SJCRH30 (cell line): Measurements from ENCODE around the gene CTNNBL1. TPM values are rescaled to one million over a fixed set of nuclear protein-coding genes. Genes with fewer than 3 reads are reported as not detected.

Source experiments
- DNase-seq, 2 experiments: peaks; one replicate each; pipeline ENCODE4 v3.0.0-alpha.2; 2015 to 2020
- H3K27ac ChIP-seq: fragments of 250-450 bp; sonication (Bioruptor Pico); 2 replicates; pipeline ENCODE4 v1.5.1; 2020; ENCODE audit warnings: mild to moderate bottlenecking, moderate library complexity
- H3K27me3 ChIP-seq: fragments of 250-450 bp; sonication (Bioruptor Pico); 2 replicates; pipeline ENCODE4 v1.5.1; 2020; ENCODE audit warnings: mild to moderate bottlenecking, moderate library complexity
- H3K36me3 ChIP-seq: fragments of 250-450 bp; sonication (Bioruptor Pico); 2 replicates; pipeline ENCODE4 v1.5.1; 2020; ENCODE audit warnings: mild to moderate bottlenecking, moderate library complexity
- H3K4me1 ChIP-seq: fragments of 250-450 bp; sonication (Bioruptor Pico); 2 replicates; pipeline ENCODE4 v1.5.1; 2020; ENCODE audit warnings: mild to moderate bottlenecking, moderate library complexity
- H3K4me3 ChIP-seq: fragments of 250-450 bp; sonication (Bioruptor Pico); 2 replicates; pipeline ENCODE4 v1.5.1; 2020; ENCODE audit warnings: mild to moderate bottlenecking, moderate library complexity
- H3K9me3 ChIP-seq: fragments of 250-450 bp; sonication (Bioruptor Pico); replicated peaks from 2 replicates; pipeline ENCODE4 v1.5.1; 2020; ENCODE audit warnings: mild to moderate bottlenecking, moderate library complexity
- total RNA-seq: library from RNA; depleted of rRNA; stranded (reverse); fragments of >200 nt; shearing (Covaris generic); gene quantifications from 2 replicates; pipeline ENCODE4 v1.2.3, GENCODE V29; 2014

Gene CTNNBL1
- total RNA-seq, 1 experiment from 2014 or later: 89.5 TPM

DNA sequence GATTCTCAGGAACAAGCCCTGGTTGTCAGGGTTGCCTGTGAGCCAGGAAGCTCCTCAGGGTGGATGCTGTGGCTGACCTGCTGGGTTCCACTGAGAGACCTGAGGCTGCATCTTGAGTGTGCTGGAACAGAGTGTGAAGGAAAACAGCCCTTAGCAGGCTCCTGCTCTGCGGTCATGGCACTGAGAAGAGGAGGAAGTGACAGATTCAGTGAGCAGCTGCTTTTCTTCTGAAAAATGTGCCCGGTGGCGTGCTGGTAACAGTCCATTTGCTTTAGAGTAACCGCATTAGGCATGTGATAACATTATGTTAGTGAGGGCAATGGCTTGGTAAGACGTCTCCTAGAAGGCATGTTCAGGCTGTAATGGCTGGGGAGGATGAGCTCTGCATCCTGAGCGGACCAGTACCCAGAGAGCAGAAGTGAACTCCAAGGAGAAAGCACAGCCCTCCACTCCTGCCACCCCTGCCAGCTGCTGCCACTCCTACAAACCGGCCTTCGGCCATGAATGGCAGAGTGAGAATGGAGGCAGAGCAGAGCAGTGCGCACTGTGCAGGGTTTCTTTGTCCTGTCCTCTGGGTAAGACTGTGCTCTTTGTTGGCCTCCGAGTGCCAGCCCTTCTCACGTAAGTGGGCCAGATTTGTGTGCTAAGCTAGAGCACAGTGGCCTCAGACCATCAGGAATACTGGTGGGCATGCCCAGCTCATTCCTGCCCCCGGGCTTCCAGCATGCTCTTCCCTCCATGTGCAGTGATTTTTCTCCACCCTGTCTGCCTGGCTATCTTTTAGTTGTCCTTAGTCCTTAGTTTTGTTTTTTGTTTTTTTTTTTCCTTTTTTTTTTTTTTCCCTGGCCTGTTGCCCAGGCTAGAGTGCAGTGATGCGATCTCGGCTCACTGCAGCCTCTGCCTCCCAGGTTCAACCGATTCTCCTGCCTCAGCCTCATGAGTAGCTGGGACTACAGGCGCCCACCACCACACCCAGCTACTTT is 111.0 kb downstream of the CTNNBL1 start:
- H3K27me3 ChIP-seq: no peaks in the 10 kb centered on the region
- H3K4me1 ChIP-seq: no peaks in the 10 kb centered on the region
- H3K9me3 ChIP-seq: no peaks in the 10 kb centered on the region
- DNase-seq: no peak
- H3K27ac ChIP-seq: no peak overlapping the region
- no peak overlapping the region for H3K4me3 ChIP-seq
- peaks cover 28% of the 10 kb centered on the region for H3K36me3 ChIP-seq

DNA sequence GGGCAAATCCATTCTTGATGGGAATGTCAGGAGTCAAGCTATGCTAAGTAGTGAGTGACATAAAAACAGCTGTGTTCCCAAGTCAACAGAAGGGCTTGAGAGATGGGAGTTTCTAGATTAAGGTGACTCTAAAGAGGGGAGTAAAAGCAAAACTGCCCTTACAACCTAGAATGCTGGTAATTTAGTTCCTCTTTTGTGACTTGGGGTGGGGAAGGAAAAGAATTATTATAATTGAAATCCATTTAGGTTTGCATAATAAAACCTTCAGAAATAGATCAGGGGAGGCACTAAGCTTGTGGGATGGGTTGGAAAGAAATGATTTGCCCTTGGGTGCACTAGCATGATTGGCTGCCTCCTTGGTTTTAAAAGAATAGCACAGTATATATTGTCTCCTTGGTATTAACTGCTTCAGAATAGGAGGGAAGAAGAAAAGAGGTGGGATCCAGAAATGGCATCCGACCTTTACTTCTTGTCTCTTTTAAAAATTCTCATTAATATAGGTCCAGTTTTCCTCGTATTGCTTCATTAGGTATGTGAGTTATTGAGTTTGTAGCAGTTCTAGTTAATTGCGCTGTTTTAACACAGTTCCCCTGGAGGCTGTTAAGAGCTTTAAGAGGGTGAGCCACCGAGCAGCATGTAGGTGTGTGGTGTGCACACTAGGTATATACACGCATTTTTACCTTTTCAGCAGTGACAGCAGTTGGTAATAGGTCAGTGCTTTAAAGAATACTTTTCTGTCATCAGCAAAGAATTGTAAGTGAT is 113.8 kb downstream of the CTNNBL1 start:
- no peaks in the 10 kb centered on the region for H3K4me1 ChIP-seq
- no peak for DNase-seq
- H3K9me3 ChIP-seq: no peaks in the 10 kb centered on the region
- no peaks in the 10 kb centered on the region for H3K27me3 ChIP-seq
- no peak overlapping the region for H3K27ac ChIP-seq
- peaks cover 23% of the 10 kb centered on the region for H3K36me3 ChIP-seq
- no peak overlapping the region for H3K4me3 ChIP-seq

DNA sequence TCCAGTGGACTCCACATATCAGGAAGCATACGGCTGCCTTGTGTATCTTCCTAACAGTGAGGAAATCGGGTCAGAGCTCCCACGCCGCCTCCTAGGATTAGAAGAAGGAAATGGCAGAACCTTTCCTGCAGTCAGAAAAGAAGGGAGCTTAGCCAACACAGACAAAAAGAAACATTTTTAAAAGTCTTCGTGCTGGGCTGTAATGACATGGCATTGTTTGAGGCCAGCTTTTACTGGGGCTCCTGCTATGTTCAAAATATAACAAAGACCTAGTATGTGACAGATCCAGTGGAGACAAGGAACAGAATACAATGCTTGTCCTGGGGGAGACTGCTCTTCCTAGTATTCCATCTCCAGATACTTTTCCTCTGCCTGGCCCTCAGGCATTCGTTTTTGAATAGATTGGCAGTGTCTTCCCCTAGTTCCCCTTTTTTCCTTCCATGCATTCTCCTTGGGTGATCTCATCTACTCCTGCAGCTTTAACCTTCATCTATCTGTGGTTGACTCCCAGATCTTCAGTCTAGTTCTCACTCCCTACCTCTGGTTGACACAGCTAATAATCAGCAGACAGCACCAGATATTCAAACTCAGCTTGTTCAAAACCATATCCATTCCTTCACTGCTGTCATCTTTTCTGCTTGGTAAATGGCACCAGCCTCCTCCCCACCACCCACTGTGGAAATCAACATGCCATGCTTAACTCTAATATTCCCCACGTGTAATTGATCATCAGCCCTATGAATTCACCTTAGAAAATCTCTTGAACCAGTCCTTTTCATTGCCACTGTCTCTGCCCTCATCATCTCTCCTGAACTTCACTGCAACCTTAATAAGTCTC is 114.6 kb downstream of the CTNNBL1 start:
- Histone ChIP-seq H3K27me3 (no peaks in the 10 kb centered on the region), H3K4me3 (no peak overlapping the region), H3K36me3 (peaks cover 21% of the 10 kb centered on the region), H3K9me3 (no peaks in the 10 kb centered on the region), H3K27ac (no peak overlapping the region), H3K4me1 (no peaks in the 10 kb centered on the region)
- no peak for DNase-seq

DNA sequence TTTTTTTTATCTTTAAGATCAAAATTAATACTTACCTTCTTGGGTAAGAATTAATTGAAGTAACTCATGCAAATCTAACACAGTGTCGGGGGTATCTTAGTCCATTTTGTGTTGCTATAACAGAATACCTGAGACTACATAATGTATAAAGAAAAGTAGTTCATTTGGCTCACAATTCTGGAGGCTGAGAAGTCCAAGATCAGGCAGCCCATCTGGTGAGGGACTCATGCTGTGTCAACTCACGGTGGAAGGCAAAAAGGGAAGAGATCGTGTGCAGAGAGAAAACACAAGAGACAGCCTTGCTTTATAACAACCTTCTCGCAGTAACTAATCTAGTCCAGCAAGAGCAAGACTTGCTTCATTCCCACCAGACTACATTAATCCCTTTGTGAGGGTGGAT is 116.2 kb downstream of the CTNNBL1 start:
- no peak for DNase-seq
- no peak overlapping the region for H3K4me3 ChIP-seq
- no peaks in the 10 kb centered on the region for H3K4me1 ChIP-seq
- H3K27me3 ChIP-seq: no peaks in the 10 kb centered on the region
- no peak overlapping the region for H3K27ac ChIP-seq
- H3K36me3 ChIP-seq: peaks cover 14% of the 10 kb centered on the region
- H3K9me3 ChIP-seq: no peaks in the 10 kb centered on the region

DNA sequence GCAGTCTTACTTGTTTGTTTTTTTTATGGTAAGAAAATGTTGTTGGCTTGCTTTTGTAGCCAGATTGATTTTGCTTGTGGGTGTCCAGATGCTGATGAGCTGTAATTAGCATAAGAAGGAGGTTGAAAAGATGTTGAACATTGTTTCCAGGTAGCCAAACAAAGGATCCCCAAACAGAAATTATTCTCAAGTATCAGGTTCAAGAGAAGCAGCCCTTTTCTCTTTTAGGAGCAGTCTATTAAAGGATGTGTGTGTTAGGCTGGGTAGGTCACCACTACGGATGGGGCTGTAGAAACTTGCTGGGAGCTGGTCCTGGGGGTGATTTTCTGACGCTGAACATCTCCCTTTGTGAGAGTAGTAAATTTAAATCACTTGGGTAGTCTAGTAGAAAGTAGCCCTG is 122.2 kb downstream of the CTNNBL1 start:
- Histone ChIP-seq H3K27me3 (no peaks in the 10 kb centered on the region), H3K27ac (no peak overlapping the region), H3K9me3 (no peaks in the 10 kb centered on the region), H3K4me3 (no peak overlapping the region), H3K4me1 (no peaks in the 10 kb centered on the region), H3K36me3 (0 out of 2 replicates have a peak, but pooled peaks cover 2% of the 10 kb centered on the region)
- no peak for DNase-seq

DNA sequence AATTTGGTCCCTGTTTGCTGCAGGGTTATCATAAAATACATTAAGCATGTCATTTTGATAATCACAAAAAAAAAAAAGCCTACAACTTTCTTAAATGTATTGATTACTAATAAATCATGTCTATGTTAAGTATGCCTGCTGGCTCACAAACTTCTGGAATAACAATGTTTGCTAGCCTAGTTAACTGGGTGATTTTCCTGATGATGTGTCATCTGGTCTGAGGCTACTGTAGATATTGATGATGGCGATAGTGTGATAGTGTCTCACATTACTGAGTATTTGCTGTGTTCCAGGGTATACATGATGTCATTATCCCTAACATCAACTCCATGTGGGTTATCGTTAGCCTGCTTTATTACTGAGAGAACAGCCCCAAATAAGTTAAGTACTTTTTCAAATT is 122.9 kb downstream of the CTNNBL1 start:
- H3K4me1 ChIP-seq: no peaks in the 10 kb centered on the region
- no peak overlapping the region for H3K27ac ChIP-seq
- DNase-seq: no peak
- no peaks in the 10 kb centered on the region for H3K9me3 ChIP-seq
- H3K4me3 ChIP-seq: no peak overlapping the region
- H3K36me3 ChIP-seq: no peaks in the 10 kb centered on the region
- H3K27me3 ChIP-seq: no peaks in the 10 kb centered on the region

DNA sequence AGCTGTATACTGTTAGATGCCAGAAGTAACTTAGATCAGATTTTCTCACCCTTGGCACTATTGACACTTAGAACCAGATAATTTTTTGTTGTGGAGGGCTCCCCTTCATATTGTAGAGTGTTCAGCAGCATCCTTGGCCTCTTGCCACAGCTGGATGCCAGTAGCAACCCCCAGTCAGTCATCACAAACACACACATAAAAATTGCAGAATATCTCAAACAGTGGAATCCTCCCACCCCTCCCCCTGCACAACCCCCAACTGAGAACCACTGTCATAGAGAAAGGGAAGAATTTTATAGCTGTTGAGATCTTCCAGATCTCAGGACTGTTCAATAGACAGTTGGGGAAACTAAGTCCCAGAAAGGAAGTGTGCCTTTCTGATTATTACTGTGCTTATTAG is 127.9 kb downstream of the CTNNBL1 start:
- Histone ChIP-seq H3K4me1 (peaks cover 5% of the 10 kb centered on the region; the same call in 1 of the 2 replicates), H3K9me3 (no peaks in the 10 kb centered on the region), H3K27me3 (no peaks in the 10 kb centered on the region), H3K27ac (peak overlapping the region; percentile 11), H3K4me3 (no peak overlapping the region), H3K36me3 (no peaks in the 10 kb centered on the region)
- no peak for DNase-seq

DNA sequence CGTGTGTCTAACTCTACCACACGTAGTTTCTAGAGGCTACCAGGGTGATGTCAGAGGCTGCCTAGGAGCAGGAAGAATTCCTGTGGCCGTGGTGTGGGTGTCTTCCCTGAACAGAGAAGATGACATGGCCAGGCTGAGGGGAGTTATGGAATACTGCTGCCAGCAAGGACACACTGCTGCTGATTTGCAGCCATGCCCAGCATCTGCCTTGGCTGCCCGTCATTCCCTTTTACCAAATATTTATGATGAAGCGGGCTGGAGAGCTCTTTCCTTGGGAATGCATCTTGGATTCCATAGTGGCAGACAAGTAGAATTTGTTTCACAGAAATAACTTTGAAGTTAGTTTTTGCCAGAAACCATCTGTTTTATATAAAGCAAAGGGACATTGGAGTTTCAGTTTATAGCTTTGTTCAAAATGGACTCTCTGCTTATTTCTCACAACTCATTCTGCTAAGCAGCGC is 128.3 kb downstream of the CTNNBL1 start:
- H3K4me3 ChIP-seq: no peak overlapping the region
- H3K9me3 ChIP-seq: no peaks in the 10 kb centered on the region
- H3K36me3 ChIP-seq: no peaks in the 10 kb centered on the region
- H3K4me1 ChIP-seq: peaks cover 5% of the 10 kb centered on the region; the same call in 1 of the 2 replicates
- peak; percentile 54 to 68 for DNase-seq
- no peaks in the 10 kb centered on the region for H3K27me3 ChIP-seq
- H3K27ac ChIP-seq: peak overlapping the region; percentile 11

DNA sequence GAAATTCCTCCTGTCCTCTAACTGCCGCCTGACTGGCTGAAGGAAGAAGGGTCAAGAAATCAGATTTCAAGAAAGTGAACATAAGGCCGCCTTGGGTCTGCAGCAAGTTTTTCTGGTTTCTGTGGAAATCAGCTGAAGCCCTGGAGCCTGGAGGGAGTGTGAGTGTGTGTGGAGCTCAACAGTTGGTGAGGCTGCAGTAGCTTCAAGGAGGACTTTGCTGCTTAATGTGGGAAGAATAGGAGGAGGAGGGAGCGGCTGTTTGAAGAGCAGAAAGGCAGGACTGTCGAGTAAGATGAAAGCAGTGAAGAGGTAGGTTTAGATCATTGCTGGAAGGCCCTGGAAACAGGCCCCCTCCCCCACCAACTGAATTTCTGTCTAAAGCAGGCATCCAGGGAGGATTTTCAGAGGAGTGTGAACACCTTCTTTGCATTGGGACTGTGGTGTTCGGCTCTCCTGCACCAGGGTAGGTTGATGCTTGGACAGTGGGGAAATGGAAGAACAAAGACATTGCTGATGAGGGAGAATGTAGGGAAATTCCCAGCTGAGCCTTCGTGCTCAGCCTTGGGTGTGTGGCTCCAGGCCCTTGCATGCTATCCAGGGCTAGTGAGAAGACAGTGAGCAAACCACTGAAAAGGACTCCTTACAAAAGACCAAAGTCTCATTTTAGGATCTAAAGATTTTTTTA is 129.6 kb downstream of the CTNNBL1 start:
- Histone ChIP-seq H3K36me3 (no peaks in the 10 kb centered on the region), H3K27me3 (no peaks in the 10 kb centered on the region), H3K4me1 (peaks cover 5% of the 10 kb centered on the region; the same call in 1 of the 2 replicates), H3K9me3 (no peaks in the 10 kb centered on the region), H3K4me3 (no peak overlapping the region), H3K27ac (no peak overlapping the region)
- no peak for DNase-seq

DNA sequence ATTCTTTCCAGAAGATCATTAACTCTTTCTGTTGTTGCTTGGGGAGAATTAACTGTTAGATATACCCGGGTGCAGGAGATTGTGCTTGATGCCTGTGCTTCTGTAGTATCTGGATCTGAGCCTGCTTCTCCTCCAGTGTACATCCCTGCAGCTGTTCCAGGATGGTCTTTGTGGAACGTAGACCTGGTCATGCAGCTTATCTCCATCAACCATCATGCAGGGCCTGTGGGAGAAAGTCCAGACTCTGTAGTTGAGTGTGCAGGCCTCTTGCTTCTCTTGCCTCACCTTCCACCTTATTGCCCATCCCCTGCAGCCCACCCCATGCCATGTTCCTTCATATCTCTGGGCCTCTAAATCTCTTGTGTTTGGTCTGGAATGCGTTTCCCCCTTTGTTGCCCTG is 133.8 kb downstream of the CTNNBL1 start:
- H3K27me3 ChIP-seq: no peaks in the 10 kb centered on the region
- H3K36me3 ChIP-seq: 0 out of 2 replicates have a peak, but pooled peaks cover 2% of the 10 kb centered on the region
- no peaks in the 10 kb centered on the region for H3K4me1 ChIP-seq
- H3K27ac ChIP-seq: no peak overlapping the region
- H3K9me3 ChIP-seq: no peaks in the 10 kb centered on the region
- peak; percentile 17 to 42 for DNase-seq
- no peak overlapping the region for H3K4me3 ChIP-seq

DNA sequence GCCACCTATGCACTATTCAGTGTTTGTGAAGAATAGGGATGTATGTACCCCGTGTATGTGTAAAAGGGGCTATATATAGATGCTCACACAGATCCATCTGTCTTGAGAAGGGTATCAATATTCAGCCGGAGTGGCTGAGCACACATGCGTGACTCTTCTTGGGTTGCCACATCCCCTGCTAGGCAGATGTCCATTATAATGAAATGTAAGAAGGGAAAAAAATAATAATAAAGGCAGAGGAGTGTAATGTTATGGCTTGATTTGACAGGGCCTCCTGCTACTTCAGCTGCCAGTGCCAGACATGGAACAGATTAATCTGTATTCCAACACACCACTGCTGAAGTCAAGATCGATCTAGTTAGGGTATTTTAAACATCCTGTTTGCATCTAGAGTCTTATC is 134.9 kb downstream of the CTNNBL1 start:
- no peaks in the 10 kb centered on the region for H3K27me3 ChIP-seq
- no peaks in the 10 kb centered on the region for H3K9me3 ChIP-seq
- H3K27ac ChIP-seq: no peak overlapping the region
- DNase-seq: no peak
- no peak overlapping the region for H3K4me3 ChIP-seq
- H3K4me1 ChIP-seq: no peaks in the 10 kb centered on the region
- H3K36me3 ChIP-seq: 0 out of 2 replicates have a peak, but pooled peaks cover 2% of the 10 kb centered on the region

DNA sequence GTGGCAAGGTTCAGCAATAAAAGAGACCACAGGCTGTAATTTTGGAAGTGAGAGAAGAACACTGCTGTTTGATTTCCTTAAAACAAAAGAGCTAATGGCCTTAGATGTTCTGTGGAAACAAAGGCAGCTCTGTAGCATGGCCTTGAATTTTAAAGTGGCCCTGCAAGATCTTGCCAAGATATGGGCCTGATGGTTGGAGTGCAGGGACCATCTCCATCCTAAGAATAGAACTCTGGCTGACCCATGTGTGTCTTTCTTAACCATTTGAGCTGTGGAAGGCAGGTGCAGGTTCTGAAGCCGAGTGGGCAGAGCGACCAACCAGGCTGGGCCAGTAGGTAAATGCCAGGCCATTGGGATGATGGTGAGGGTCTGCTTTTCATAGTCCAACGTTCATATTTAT is 135.3 kb downstream of the CTNNBL1 start:
- DNase-seq: no peak
- Histone ChIP-seq H3K27ac (no peak overlapping the region), H3K27me3 (no peaks in the 10 kb centered on the region), H3K4me1 (no peaks in the 10 kb centered on the region), H3K36me3 (0 out of 2 replicates have a peak, but pooled peaks cover 2% of the 10 kb centered on the region), H3K4me3 (no peak overlapping the region), H3K9me3 (no peaks in the 10 kb centered on the region)

DNA sequence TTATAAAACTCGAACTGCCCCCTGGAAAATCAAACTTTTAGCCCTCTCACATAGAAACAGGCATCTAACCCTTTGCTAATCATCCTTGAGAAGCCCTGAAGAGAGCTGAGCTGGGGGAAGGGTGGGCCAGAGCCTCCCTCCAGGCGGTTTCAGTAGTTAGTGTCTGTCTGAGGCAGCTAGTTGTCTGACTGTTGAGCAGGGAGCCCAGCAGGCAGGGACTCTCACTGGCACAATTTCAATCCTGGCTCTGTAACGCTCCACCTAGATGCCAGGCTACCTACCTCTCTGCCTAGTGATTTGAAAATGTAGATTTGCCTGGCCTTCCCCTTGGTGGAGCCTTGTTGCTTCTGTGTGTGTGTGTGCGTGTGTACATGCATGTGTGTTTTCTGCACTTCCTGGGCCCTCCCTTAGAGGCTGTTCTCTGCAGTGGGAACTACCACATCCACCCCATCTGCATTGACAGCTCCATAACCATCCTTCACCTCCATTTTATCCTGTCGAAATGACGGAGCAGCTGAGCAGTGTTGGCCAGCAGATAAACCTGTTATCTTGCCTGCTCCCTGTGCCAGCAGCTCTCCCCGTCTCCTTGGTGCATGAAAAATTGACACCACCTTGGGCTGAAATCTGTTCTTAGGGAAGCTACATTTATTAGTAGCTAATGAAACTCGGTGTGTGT is 139.5 kb downstream of the CTNNBL1 start:
- Histone ChIP-seq H3K4me1 (no peaks in the 10 kb centered on the region), H3K4me3 (no peak overlapping the region), H3K36me3 (0 out of 2 replicates have a peak, but pooled peaks cover 2% of the 10 kb centered on the region), H3K9me3 (no peaks in the 10 kb centered on the region), H3K27ac (no peak overlapping the region), H3K27me3 (no peaks in the 10 kb centered on the region)
- no peak for DNase-seq
